ENCODE results near the gene PTPRT.

PTPRT gene

DNA sequence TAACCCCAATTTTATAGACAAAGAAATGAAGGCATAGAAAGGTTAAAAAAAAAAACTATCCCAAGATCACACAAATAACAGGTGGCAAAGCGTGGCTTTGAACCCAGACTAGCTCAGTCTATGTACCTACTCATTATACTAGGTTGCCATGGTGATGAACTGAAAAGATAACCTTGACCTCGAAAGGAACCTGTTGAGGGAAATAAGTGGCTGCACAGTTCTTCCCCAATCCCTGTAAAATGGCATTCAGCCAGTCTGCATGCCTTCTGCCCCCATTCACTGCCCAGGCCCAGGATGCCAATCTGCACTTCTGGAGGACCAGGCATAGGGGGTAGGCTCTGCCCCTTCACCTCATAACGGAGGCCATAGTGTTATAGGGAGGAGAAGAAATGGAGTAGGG lies 295.2 kb downstream of the PTPRT start:
- Histone ChIP-seq H3K27ac (no peak overlapping the region), H3K9me3 (no peaks in the 10 kb centered on the region), H3K4me3 (ENCODE audit: low read depth in 1 of 2, low read length in 1 of 2) (no peak overlapping the region), H3K27me3 (no peaks in the 10 kb centered on the region), H3K36me3 (no peaks in the 10 kb centered on the region), H3K4me1 (ENCODE audit: control insufficient read depth in 1 of 2, insufficient read depth in 1 of 2, low read depth in 1 of 2, low read length in 1 of 2) (no peaks in the 10 kb centered on the region)
- TF ChIP-seq, protein P1, sequence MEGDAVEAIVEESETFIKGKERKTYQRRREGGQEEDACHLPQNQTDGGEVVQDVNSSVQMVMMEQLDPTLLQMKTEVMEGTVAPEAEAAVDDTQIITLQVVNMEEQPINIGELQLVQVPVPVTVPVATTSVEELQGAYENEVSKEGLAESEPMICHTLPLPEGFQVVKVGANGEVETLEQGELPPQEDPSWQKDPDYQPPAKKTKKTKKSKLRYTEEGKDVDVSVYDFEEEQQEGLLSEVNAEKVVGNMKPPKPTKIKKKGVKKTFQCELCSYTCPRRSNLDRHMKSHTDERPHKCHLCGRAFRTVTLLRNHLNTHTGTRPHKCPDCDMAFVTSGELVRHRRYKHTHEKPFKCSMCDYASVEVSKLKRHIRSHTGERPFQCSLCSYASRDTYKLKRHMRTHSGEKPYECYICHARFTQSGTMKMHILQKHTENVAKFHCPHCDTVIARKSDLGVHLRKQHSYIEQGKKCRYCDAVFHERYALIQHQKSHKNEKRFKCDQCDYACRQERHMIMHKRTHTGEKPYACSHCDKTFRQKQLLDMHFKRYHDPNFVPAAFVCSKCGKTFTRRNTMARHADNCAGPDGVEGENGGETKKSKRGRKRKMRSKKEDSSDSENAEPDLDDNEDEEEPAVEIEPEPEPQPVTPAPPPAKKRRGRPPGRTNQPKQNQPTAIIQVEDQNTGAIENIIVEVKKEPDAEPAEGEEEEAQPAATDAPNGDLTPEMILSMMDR (IDR thresholded peaks at IDR 0.05) = no peak

DNA sequence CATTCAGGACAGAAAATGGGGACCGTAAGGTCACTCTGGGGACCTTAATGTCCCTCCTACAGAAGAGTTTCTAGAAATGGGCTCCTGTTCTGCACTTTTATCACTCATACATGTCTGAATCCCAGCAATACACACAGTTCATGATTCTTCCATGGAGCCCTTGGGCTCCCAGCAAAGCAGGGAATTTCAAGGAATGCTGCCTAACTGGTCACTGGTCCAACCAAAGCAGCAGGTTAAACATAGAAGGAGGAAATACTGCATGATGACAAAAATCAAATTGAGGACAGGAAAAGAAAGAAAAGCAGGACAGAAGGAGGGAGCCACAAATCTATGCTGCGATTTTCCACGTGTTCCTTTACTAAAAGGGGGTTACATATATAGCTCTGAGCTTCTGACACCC lies 300.2 kb downstream of the PTPRT start:
- no peaks in the 10 kb centered on the region for H3K36me3 ChIP-seq
- H3K27ac ChIP-seq = no peak overlapping the region
- H3K4me1 ChIP-seq (ENCODE audit: control insufficient read depth in 1 of 2, insufficient read depth in 1 of 2, low read depth in 1 of 2, low read length in 1 of 2) = no peaks in the 10 kb centered on the region
- no peaks in the 10 kb centered on the region for H3K9me3 ChIP-seq
- no peaks in the 10 kb centered on the region for H3K27me3 ChIP-seq
- TF ChIP-seq, protein P1 (IDR thresholded peaks at IDR 0.05) = no peak
- H3K4me3 ChIP-seq (ENCODE audit: low read depth in 1 of 2, low read length in 1 of 2) = no peak overlapping the region

DNA sequence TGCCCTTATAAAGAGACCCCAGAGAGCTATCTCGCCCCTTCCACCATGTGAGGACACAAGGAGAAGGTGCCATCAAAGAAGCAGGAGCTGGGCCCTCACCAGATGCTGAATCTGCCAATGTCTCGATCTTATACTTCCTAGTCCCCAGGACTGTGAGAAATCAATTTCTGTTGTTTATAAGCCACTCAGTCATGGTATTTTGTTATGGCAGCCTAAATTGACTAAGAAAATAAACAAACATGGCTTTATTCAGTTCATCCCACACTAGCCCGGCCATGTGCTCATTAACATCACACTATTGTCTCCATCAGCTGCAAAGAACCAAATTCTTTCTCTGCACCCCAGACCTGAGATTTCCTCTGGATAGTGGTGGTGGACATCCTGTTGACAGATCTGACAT lies 302.4 kb downstream of the PTPRT start:
- H3K4me1 ChIP-seq (ENCODE audit: control insufficient read depth in 1 of 2, insufficient read depth in 1 of 2, low read depth in 1 of 2, low read length in 1 of 2) = no peaks in the 10 kb centered on the region
- TF ChIP-seq, protein P1 (IDR thresholded peaks at IDR 0.05) = no peak
- no peak overlapping the region for H3K27ac ChIP-seq
- no peaks in the 10 kb centered on the region for H3K27me3 ChIP-seq
- H3K9me3 ChIP-seq = no peaks in the 10 kb centered on the region
- H3K36me3 ChIP-seq = no peaks in the 10 kb centered on the region
- H3K4me3 ChIP-seq (ENCODE audit: low read depth in 1 of 2, low read length in 1 of 2) = no peak overlapping the region

DNA sequence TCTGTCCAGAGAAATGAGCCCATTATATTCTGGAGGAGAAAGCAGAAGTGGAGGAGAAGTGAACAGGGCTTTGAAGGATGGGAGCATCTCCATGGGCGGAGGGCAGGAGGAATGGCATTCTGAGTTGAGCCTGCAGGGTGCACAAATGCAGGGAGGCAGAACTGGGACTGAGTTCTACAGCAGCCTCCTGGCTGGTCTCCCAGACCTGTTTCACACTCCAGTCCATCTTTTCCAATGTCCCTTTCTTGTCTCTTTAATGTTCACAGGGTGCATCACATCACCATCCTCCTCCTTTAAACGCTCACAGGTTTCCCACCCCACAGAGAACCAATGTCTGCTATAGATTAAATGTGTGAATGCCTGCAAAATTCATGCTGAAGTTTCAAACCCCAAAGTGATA lies 302.9 kb downstream of the PTPRT start:
- H3K27me3 ChIP-seq = no peaks in the 10 kb centered on the region
- no peaks in the 10 kb centered on the region for H3K4me1 ChIP-seq (ENCODE audit: control insufficient read depth in 1 of 2, insufficient read depth in 1 of 2, low read depth in 1 of 2, low read length in 1 of 2)
- TF ChIP-seq, protein P1 (IDR thresholded peaks at IDR 0.05) = no peak
- H3K27ac ChIP-seq = no peak overlapping the region
- no peak overlapping the region for H3K4me3 ChIP-seq (ENCODE audit: low read depth in 1 of 2, low read length in 1 of 2)
- H3K36me3 ChIP-seq = no peaks in the 10 kb centered on the region
- H3K9me3 ChIP-seq = no peaks in the 10 kb centered on the region

DNA sequence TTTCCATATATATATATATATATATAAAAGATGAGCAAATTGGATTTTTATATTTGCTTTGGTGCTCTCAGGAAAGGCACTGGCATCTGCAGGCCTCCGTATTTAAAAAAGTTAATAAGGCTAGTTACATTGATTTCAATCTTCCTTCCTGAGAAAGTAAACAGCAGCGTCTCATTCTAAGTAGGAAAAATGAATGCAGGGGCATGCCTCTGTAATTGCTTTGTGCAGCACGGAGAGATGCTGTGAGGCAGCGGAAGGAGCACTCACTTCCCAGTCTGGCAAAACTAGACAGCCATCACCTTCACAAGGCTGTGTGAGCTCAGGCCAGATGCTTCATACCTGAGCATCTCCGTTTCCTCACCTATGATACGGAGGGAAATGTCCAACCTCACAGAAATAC lies 303.7 kb downstream of the PTPRT start:
- H3K4me1 ChIP-seq (ENCODE audit: control insufficient read depth in 1 of 2, insufficient read depth in 1 of 2, low read depth in 1 of 2, low read length in 1 of 2) = no peaks in the 10 kb centered on the region
- H3K4me3 ChIP-seq (ENCODE audit: low read depth in 1 of 2, low read length in 1 of 2) = no peak overlapping the region
- no peaks in the 10 kb centered on the region for H3K36me3 ChIP-seq
- H3K9me3 ChIP-seq = no peaks in the 10 kb centered on the region
- no peaks in the 10 kb centered on the region for H3K27me3 ChIP-seq
- no peak overlapping the region for H3K27ac ChIP-seq
- TF ChIP-seq, protein P1 (IDR thresholded peaks at IDR 0.05) = no peak

DNA sequence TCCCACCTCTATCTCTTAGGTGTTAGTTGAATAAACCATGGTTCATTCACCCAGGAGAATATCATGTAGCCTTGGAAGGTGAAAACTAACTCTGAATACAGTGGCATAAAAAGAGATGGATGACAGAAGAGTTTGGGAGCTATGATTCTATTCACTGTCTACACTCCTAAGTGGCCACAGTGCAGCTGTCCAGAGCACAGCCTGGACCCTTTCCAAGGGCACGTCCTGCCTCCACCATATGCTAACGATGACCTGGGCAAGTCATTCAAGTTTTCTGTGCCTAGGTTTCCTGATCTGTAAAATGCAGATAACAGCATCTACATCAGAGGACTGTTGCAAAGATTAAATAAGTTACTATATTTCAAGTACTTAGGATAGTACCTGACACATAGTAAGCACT lies 314.1 kb downstream of the PTPRT start:
- TF ChIP-seq, protein P1 (IDR thresholded peaks at IDR 0.05) = no peak
- Histone ChIP-seq H3K27ac (no peak overlapping the region), H3K4me3 (ENCODE audit: low read depth in 1 of 2, low read length in 1 of 2) (no peak overlapping the region), H3K9me3 (no peaks in the 10 kb centered on the region), H3K4me1 (ENCODE audit: control insufficient read depth in 1 of 2, insufficient read depth in 1 of 2, low read depth in 1 of 2, low read length in 1 of 2) (no peaks in the 10 kb centered on the region), H3K36me3 (no peaks in the 10 kb centered on the region), H3K27me3 (no peaks in the 10 kb centered on the region)

Measured in neutrophil (primary cell).